ENCODE measurements around the gene GOLGA6L4.
"Not testable (repeated sequence)": the region's sequence is repeated elsewhere in the genome, so short reads cannot be mapped to it uniquely, and the experiment has no call there.

DNA sequence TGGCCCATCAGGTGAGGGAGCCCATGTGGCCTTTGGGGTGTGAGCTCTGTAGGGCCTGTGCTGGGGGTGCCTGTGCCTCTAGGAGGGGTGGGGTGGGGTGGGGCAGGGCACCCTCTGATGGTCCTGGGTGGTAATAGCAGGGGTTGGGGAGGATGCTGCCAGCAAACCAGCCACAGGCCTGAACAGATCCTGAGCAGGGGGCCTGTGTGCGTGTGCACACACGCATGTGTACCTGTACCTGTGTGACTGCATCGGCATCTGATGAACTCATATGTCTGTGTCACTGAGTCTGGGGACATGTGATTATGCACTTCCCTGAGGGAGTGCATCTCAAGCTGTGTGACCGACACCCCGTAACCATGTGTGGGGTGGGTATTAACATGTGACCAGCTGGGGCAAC is 42.6 kb upstream of the GOLGA6L4 start:
- TF ChIP-seq, protein P1, sequence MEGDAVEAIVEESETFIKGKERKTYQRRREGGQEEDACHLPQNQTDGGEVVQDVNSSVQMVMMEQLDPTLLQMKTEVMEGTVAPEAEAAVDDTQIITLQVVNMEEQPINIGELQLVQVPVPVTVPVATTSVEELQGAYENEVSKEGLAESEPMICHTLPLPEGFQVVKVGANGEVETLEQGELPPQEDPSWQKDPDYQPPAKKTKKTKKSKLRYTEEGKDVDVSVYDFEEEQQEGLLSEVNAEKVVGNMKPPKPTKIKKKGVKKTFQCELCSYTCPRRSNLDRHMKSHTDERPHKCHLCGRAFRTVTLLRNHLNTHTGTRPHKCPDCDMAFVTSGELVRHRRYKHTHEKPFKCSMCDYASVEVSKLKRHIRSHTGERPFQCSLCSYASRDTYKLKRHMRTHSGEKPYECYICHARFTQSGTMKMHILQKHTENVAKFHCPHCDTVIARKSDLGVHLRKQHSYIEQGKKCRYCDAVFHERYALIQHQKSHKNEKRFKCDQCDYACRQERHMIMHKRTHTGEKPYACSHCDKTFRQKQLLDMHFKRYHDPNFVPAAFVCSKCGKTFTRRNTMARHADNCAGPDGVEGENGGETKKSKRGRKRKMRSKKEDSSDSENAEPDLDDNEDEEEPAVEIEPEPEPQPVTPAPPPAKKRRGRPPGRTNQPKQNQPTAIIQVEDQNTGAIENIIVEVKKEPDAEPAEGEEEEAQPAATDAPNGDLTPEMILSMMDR (IDR thresholded peaks at IDR 0.05): not testable (repeated sequence)
- TF ChIP-seq, protein P2, sequence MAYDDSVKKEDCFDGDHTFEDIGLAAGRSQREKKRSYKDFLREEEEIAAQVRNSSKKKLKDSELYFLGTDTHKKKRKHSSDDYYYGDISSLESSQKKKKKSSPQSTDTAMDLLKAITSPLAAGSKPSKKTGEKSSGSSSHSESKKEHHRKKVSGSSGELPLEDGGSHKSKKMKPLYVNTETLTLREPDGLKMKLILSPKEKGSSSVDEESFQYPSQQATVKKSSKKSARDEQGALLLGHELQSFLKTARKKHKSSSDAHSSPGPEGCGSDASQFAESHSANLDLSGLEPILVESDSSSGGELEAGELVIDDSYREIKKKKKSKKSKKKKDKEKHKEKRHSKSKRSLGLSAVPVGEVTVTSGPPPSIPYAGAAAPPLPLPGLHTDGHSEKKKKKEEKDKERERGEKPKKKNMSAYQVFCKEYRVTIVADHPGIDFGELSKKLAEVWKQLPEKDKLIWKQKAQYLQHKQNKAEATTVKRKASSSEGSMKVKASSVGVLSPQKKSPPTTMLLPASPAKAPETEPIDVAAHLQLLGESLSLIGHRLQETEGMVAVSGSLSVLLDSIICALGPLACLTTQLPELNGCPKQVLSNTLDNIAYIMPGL (CRISPR knock-in tag; IDR thresholded peaks at IDR 0.05; ENCODE audit: borderline replicate concordance): not testable (repeated sequence)
- TF ChIP-seq EP300 (IDR thresholded peaks at IDR 0.05); RAD21 (conservative IDR thresholded peaks at IDR 0.05 in 1 of 2, IDR thresholded peaks at IDR 0.05 in 1 of 2); MYC (IDR thresholded peaks at IDR 0.05; ENCODE audit: borderline replicate concordance, low read length); HOXA7 (CRISPR knock-in tag; IDR thresholded peaks at IDR 0.05); RFX5 (IDR thresholded peaks at IDR 0.05); POLR2A (IDR thresholded peaks at IDR 0.05; ENCODE audit: low read length): not testable (repeated sequence)
- TF ChIP-seq, protein P3, sequence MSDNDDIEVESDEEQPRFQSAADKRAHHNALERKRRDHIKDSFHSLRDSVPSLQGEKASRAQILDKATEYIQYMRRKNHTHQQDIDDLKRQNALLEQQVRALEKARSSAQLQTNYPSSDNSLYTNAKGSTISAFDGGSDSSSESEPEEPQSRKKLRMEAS (IDR thresholded peaks at IDR 0.05): not testable (repeated sequence)

All from A549 (cell line).